Mesangial cell (primary cell): ENCODE results near the gene CCL8. TPM values are rescaled to one million over a fixed set of nuclear protein-coding genes. Genes with fewer than 3 reads are reported as not detected.

Experiments
- total RNA-seq: library from RNA; depleted of rRNA; stranded (reverse); fragments of >200 nt; gene quantifications from 2 replicates; pipeline ENCODE4 v1.2.3, GENCODE V29; 2015

Gene CCL8
- not detected in 2 replicates for total RNA-seq

GRCh38 chr17:34319039-34319483 is at the start of gene CCL8:
Gene CCL8, plus strand, starts transcription at chr17:34319435. Its CDS starts 67 bp downstream, at chr17:34319502.

GRCh38 chr17:34269969-34270368 is 49.3 kb upstream of the CCL8 start, which contains the start of gene CCL7:
Gene CCL7, plus strand, starts transcription at chr17:34270221. Its CDS starts 70 bp downstream, at chr17:34270291.

GRCh38 chr17:34285286-34285792 is 33.9 kb upstream of the CCL8 start, which contains the start of gene CCL11:
Gene CCL11, plus strand, starts transcription at chr17:34285742. Its CDS starts 67 bp downstream, at chr17:34285809.

GRCh38 chr17:34356194-34356593 is 37.0 kb downstream of the CCL8 start, which contains the start of gene CCL13:
Gene CCL13, plus strand, starts transcription at chr17:34356480. Its CDS starts 47 bp downstream, at chr17:34356527.

GRCh38 chr17:34363183-34363661 is 44.0 kb downstream of the CCL8 start, which contains the start of gene CCL1:
Gene CCL1, minus strand, starts transcription at chr17:34363233. Its CDS starts 72 bp downstream, at chr17:34363161.

Other genes starting within 250 kb of the CCL8 start
- gene CCL2, start 64.2 kb upstream of the CCL8 start, total RNA-seq: 1.5 and 5.4 TPM in 2 replicates
- not detected in 2 replicates for gene CCL7, start 49.2 kb upstream of the CCL8 start, total RNA-seq
- gene CCL11, start 33.7 kb upstream of the CCL8 start, total RNA-seq: not detected in 2 replicates
- gene CCL13, start 37.0 kb downstream of the CCL8 start, total RNA-seq: not detected in 2 replicates
- not detected in 2 replicates for gene CCL1, start 43.8 kb downstream of the CCL8 start, total RNA-seq